ENCODE measurements around the gene SSBP4. TPM values are rescaled to one million over a fixed set of nuclear protein-coding genes. Genes with fewer than 3 reads are reported as not detected.

SSBP4 gene
- total and polyA plus RNA-seq, 12 donors: 17.6 to 51.6 (median 30.1) TPM

GRCh38 chr19:18418483-18419194 is 559 bp upstream of the SSBP4 start:
- 12 to 13% methylated on average over 39 of the region's 39 CpGs for WGBS, 2 donors
- Histone ChIP-seq H3K9me3 (no peaks in the 10 kb centered on the region), H3K4me3 (peak overlapping the region in 9 of 10 donors; percentile 67 to 82 (median 77)), H3K36me3 (no peaks in the 10 kb centered on the region), H3K27me3 (peaks cover 0 to 15% (median 0%) of the 10 kb centered on the region in 7 donors), H3K27ac (peak overlapping the region; percentile 78 to 99 (median 96)), H3K4me1 (peaks cover 33 to 91% (median 83%) of the 10 kb centered on the region in 9 donors)
- ATAC-seq (peak in 3 of 8 donors; percentile 0 to 3 (median 1)), DNase-seq (peak in 1 of 2 donors; percentile 47)
- no peak for TF ChIP-seq CTCF (IDR thresholded peaks at IDR 0.05)
- intact Hi-C loops (cut with DNase I): loop anchor here in 6 of 10 donors (5.0 to 10.0 kb wide), 4 partner anchors 134 to 214 kb away; partner anchors contain the start of genes RAB3A (in 3 of the 6), IQCN (in 1 of the 6) and JUND (in 1 of the 6)

- TF ChIP-seq CTCF (IDR thresholded peaks at IDR 0.05): no peak
- Histone ChIP-seq H3K4me3 (peak overlapping the region; percentile 45 to 82 (median 76)), H3K9me3 (no peaks in the 10 kb centered on the region), H3K4me1 (peaks cover 33 to 92% (median 77%) of the 10 kb centered on the region in 9 donors), H3K27me3 (peaks cover 0 to 15% (median 0%) of the 10 kb centered on the region in 7 donors), H3K27ac (peak overlapping the region; percentile 78 to 99 (median 96)), H3K36me3 (no peaks in the 10 kb centered on the region)
- intact Hi-C loops (cut with DNase I): loop anchor here in 6 of 10 donors (5.0 to 10.0 kb wide), 4 partner anchors 135 to 215 kb away; partner anchors contain the start of genes RAB3A (in 3 of the 6), IQCN (in 1 of the 6) and JUND (in 1 of the 6)
- 3 to 4% methylated on average over 55 to 97 of the region's 97 CpGs for WGBS, 2 donors
- DNase-seq (no peak), ATAC-seq (no peak)
These were observed 682 bp downstream of the SSBP4 start for GRCh38 chr19:18419699-18420460.

GRCh38 chr19:18420930-18421329 is 1.7 kb downstream of the SSBP4 start:
- H3K27ac ChIP-seq: peak overlapping the region in 8 of 10 donors; percentile 7 to 99 (median 96)
- ATAC-seq (no peak), DNase-seq (no peak)
- intact Hi-C loops (cut with DNase I): no loop called here
- no peaks in the 10 kb centered on the region for H3K36me3 ChIP-seq
- peaks cover 37 to 94% (median 78%) of the 10 kb centered on the region in 9 donors for H3K4me1 ChIP-seq
- no peaks in the 10 kb centered on the region for H3K9me3 ChIP-seq
- 33 to 44% methylated on average over 2 of the region's 2 CpGs for WGBS, 2 donors
- peak overlapping the region in 8 of 10 donors; percentile 67 to 82 (median 76) for H3K4me3 ChIP-seq
- peaks cover 0 to 15% (median 0%) of the 10 kb centered on the region in 7 donors for H3K27me3 ChIP-seq
- TF ChIP-seq CTCF (IDR thresholded peaks at IDR 0.05): no peak

GRCh38 chr19:18421371-18421959 is 2.3 kb downstream of the SSBP4 start:
- intact Hi-C loops (cut with DNase I): no loop called here
- no peak for TF ChIP-seq CTCF (IDR thresholded peaks at IDR 0.05)
- WGBS, 2 donors: 82 to 84% methylated on average over 12 of the region's 12 CpGs
- Histone ChIP-seq H3K9me3 (no peaks in the 10 kb centered on the region), H3K4me1 (peaks cover 38 to 94% (median 78%) of the 10 kb centered on the region in 9 donors), H3K27me3 (peaks cover 0 to 12% (median 0%) of the 10 kb centered on the region in 7 donors), H3K27ac (peak overlapping the region in 6 of 10 donors; percentile 7 to 99 (median 96)), H3K4me3 (peak overlapping the region in 3 of 10 donors; percentile 76 to 82 (median 81)), H3K36me3 (no peaks in the 10 kb centered on the region)
- DNase-seq (no peak), ATAC-seq (no peak)

Measured in heart right ventricle (tissue), 16 donors.